ENCODE results near the gene TSPEAR.

TSPEAR gene

DNA sequence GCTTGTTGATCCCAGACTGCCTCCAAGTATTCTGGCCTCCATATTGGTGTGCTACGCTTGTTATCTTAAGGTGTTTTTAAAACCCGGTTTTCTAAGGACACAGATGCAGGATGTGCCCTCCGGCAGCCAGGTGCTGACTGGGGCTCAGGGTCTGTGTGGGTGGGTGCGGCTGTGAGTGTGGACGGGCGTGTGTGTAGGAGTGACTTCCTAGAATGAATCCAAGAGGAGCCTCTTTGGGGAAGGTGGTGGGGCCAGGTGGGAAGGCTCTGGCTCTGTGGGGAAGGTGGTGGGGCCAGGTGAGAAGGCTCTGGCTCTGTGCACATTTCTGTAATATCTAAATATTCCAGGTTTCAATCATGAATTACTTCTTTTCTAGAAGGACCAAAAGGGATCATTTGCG lies 12.8 kb upstream of the TSPEAR start:
- no peak for DNase-seq (ENCODE audit: low read depth)
- TF ChIP-seq CTCF (IDR thresholded peaks at IDR 0.05; ENCODE audit: control insufficient read depth, insufficient read depth, low read depth, low read length, missing control alignments) = no peak
- no peak overlapping the region for H3K4me3 ChIP-seq (ENCODE audit: control insufficient read depth, low read depth, low read length)

DNA sequence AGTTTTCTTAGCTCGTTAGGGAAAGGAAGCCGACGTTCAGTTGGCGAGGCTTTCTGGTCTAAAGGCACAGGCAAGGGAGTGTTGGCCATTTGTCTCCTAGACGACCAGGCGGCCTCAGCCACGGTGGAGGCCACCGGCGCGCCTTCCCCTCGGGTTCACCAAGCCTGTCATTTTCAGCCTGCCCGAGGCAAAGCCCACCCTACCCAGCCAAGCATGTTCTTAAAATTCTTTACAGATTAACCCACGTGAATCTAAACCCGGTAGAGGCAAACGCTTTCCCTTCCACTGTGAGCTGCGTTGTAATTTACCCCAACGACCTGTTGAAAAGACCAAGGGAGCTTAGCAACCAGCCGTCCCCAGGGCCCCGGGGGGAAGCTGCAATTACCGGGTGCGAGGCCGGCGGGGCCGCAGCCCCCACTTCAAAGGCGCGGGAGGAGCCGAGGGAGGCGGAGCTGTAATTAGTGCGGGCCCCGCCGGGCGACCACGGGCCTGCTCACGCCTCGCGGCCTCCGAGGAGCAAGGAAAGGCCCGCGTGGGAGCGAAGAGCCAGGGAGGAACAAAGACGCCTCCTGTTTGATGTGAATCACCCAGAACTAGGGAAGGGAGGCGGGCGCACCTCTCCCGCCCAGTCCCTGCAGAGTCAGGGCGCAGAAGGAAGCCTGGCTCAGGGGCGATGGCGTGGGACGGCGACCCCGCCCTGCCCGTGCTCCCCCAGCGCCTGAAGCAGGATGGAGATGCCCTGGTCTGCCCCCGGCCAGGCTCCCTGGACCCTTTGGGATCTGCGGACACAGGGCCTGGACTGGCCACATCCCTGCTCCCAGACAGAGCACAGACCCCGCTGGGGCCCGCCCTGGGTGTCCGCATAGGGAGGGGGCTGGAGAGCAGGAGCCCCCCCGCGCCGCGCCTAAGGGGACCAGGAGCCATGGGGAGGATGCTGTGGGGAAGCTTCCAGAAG lies 12.1 kb upstream of the TSPEAR start:
- DNase-seq (ENCODE audit: low read depth) = no peak
- H3K4me3 ChIP-seq (ENCODE audit: control insufficient read depth, low read depth, low read length) = no peak overlapping the region
- TF ChIP-seq CTCF (IDR thresholded peaks at IDR 0.05; ENCODE audit: control insufficient read depth, insufficient read depth, low read depth, low read length, missing control alignments) = no peak

GRCh38 chr21:44722731-44723130 lies 11.4 kb upstream of the TSPEAR start:
- no peak for DNase-seq (ENCODE audit: low read depth)
- no peak for TF ChIP-seq CTCF (IDR thresholded peaks at IDR 0.05; ENCODE audit: control insufficient read depth, insufficient read depth, low read depth, low read length, missing control alignments)
- no peak overlapping the region for H3K4me3 ChIP-seq (ENCODE audit: control insufficient read depth, low read depth, low read length)

- no peak for DNase-seq (ENCODE audit: low read depth)
- TF ChIP-seq CTCF (IDR thresholded peaks at IDR 0.05; ENCODE audit: control insufficient read depth, insufficient read depth, low read depth, low read length, missing control alignments) = no peak
- H3K4me3 ChIP-seq (ENCODE audit: control insufficient read depth, low read depth, low read length) = no peak overlapping the region
Observed at GRCh38 chr21:44720170-44720569, 8.8 kb upstream of the TSPEAR start.

DNA sequence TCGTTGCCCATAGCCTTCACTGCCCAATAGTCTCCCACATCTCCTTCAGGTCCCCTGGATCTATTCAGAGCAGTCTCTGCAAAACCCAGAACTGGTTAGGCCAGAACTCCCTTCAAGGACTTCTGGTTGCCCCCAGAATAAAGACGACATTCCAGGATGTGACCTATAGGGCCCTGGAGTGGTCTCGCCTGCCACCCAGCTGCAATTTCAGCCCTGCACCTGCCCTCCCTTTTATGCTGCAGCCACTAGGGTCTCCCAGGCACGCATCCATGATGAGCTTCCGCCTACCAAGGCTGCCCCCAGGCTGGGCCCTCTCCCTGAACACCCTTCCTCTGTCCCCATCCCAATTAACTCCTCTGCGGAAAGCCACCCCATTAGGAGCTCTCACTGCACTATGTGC lies 7.2 kb upstream of the TSPEAR start:
- no peak overlapping the region for H3K4me3 ChIP-seq (ENCODE audit: control insufficient read depth, low read depth, low read length)
- TF ChIP-seq CTCF (IDR thresholded peaks at IDR 0.05; ENCODE audit: control insufficient read depth, insufficient read depth, low read depth, low read length, missing control alignments) = no peak
- no peak for DNase-seq (ENCODE audit: low read depth)

GRCh38 chr21:44718093-44718492 lies 6.7 kb upstream of the TSPEAR start:
- TF ChIP-seq CTCF (IDR thresholded peaks at IDR 0.05; ENCODE audit: control insufficient read depth, insufficient read depth, low read depth, low read length, missing control alignments) = no peak
- DNase-seq (ENCODE audit: low read depth) = no peak
- no peak overlapping the region for H3K4me3 ChIP-seq (ENCODE audit: control insufficient read depth, low read depth, low read length)
